T-helper 17 cell (primary cell): ENCODE measurements around the gene RNF25. TPM values are rescaled to one million over a fixed set of nuclear protein-coding genes. Genes with fewer than 3 reads are reported as not detected.

ENCODE experiments used
- ATAC-seq: fragments of 150-1000 bp; cut with Tn5 transposase; 2 replicates; pipeline ENCODE4 v1.10.0; 2021; ENCODE audit warnings: mild to moderate bottlenecking, moderate library complexity
- DNase-seq, 3 donors: peaks; one replicate each; pipeline versions ENCODE4 v3.0.0 to v3.0.0-alpha.2; 2020 to 2021
- H3K9me3 ChIP-seq: one replicate; pipeline ENCODE4 v1.7.0; 2013; ENCODE audit warnings: low read length, mild to moderate bottlenecking; ENCODE audit not compliant: control insufficient read depth, poor library complexity, severe bottlenecking
- H3K27ac Mint-ChIP-seq: one replicate; pipeline ENCODE4 v1.8.0; 2022; ENCODE audit warnings: mild to moderate bottlenecking, moderate library complexity, mixed read lengths
- H3K27me3 Mint-ChIP-seq: one replicate; pipeline ENCODE4 v1.8.0; 2022; ENCODE audit warnings: mixed read lengths
- H3K36me3 Mint-ChIP-seq: one replicate; pipeline ENCODE4 v1.8.0; 2022; ENCODE audit warnings: low read depth, mixed read lengths
- H3K4me1 Mint-ChIP-seq: one replicate; pipeline ENCODE4 v1.8.0; 2022; ENCODE audit warnings: mild to moderate bottlenecking, mixed read lengths
- H3K4me3 Mint-ChIP-seq: one replicate; pipeline ENCODE4 v1.8.0; 2022; ENCODE audit warnings: mild to moderate bottlenecking, moderate library complexity, mixed read lengths
- total RNA-seq, 4 donors: library from RNA in 2 of 4; stranded (reverse) in 2 of 4; gene quantifications; one replicate each; pipeline ENCODE4 v1.2.3 and lab custom pipeline; 2022 to 2026

The RNF25 gene
- total RNA-seq, 2 donors from 2014 or later: 13.4 to 18.3 TPM

GRCh38 chr2:218659988-218660358 is 11.8 kb downstream of the RNF25 start:
- Mint-ChIP-seq H3K4me3 (peak overlapping the region; percentile 98), H3K27me3 (no peaks in the 10 kb centered on the region), H3K4me1 (peaks cover 35% of the 10 kb centered on the region), H3K27ac (peak overlapping the region; percentile 97), H3K36me3 (peaks cover 4% of the 10 kb centered on the region)
- ATAC-seq: no peak
- H3K9me3 ChIP-seq: no peaks in the 10 kb centered on the region
- no peak for DNase-seq

GRCh38 chr2:218659258-218659987 is 12.4 kb downstream of the RNF25 start, which contains the start of the genes BCS1L and ZNF142:
Gene BCS1L, plus strand, starts transcription at chr2:218659683. Its CDS starts 1,305 bp downstream, at chr2:218660988.
Gene ZNF142, minus strand, starts transcription at chr2:218659623. Its CDS starts 3,194 bp downstream, at chr2:218656429.
- Mint-ChIP-seq H3K4me1 (peaks cover 35% of the 10 kb centered on the region), H3K36me3 (peaks cover 2% of the 10 kb centered on the region), H3K4me3 (peak within 1 kb of the TSS; percentile 98), H3K27me3 (no peaks in the 10 kb centered on the region), H3K27ac (peak within 1 kb of the TSS; percentile 97)
- peak; percentile 98 for ATAC-seq
- peak; percentile 81 to 91 (median 83) for DNase-seq
- no peaks in the 10 kb centered on the region for H3K9me3 ChIP-seq

GRCh38 chr2:218658671-218659257 is 13.0 kb downstream of the RNF25 start:
- H3K36me3 Mint-ChIP-seq: peaks cover 2% of the 10 kb centered on the region

GRCh38 chr2:218655751-218656150 is 16.1 kb downstream of the RNF25 start:
- no peak overlapping the region for H3K27ac Mint-ChIP-seq
- peaks cover 33% of the 10 kb centered on the region for H3K4me1 Mint-ChIP-seq
- DNase-seq (no peak), ATAC-seq (no peak)
- H3K27me3 Mint-ChIP-seq: no peaks in the 10 kb centered on the region
- H3K9me3 ChIP-seq: no peaks in the 10 kb centered on the region
- H3K36me3 Mint-ChIP-seq: peaks cover 2% of the 10 kb centered on the region
- no peak overlapping the region for H3K4me3 Mint-ChIP-seq

More at GRCh38 chr2:218658671-218659257, 13.0 kb downstream of the RNF25 start:
- ATAC-seq: peak; percentile 32
- H3K9me3 ChIP-seq: no peaks in the 10 kb centered on the region
- H3K27ac Mint-ChIP-seq: peak overlapping the region; percentile 97
- no peak for DNase-seq
- H3K4me1 Mint-ChIP-seq: peaks cover 35% of the 10 kb centered on the region
- no peaks in the 10 kb centered on the region for H3K27me3 Mint-ChIP-seq
- peak overlapping the region; percentile 98 for H3K4me3 Mint-ChIP-seq

GRCh38 chr2:218648787-218649100 is 23.1 kb downstream of the RNF25 start:
- H3K4me3 Mint-ChIP-seq: no peak overlapping the region
- H3K27ac Mint-ChIP-seq: no peak overlapping the region
- no peak for DNase-seq
- no peaks in the 10 kb centered on the region for H3K27me3 Mint-ChIP-seq
- peaks cover 8% of the 10 kb centered on the region for H3K4me1 Mint-ChIP-seq
- peak; percentile 31 for ATAC-seq
- H3K36me3 Mint-ChIP-seq: peaks cover 5% of the 10 kb centered on the region
- H3K9me3 ChIP-seq: no peaks in the 10 kb centered on the region

- H3K9me3 ChIP-seq: no peaks in the 10 kb centered on the region
- no peak overlapping the region for H3K27ac Mint-ChIP-seq
- H3K36me3 Mint-ChIP-seq: peaks cover 5% of the 10 kb centered on the region
- DNase-seq (peak in 1 of 3 donors; percentile 42), ATAC-seq (peak; percentile 90)
- no peaks in the 10 kb centered on the region for H3K27me3 Mint-ChIP-seq
- peaks cover 8% of the 10 kb centered on the region for H3K4me1 Mint-ChIP-seq
- H3K4me3 Mint-ChIP-seq: no peak overlapping the region
Observed at GRCh38 chr2:218648088-218648786, 23.6 kb downstream of the RNF25 start.

GRCh38 chr2:218645126-218645525 is 26.7 kb downstream of the RNF25 start:
- H3K9me3 ChIP-seq: no peaks in the 10 kb centered on the region
- ATAC-seq (no peak), DNase-seq (no peak)
- Mint-ChIP-seq H3K27me3 (no peaks in the 10 kb centered on the region), H3K36me3 (peaks cover 3% of the 10 kb centered on the region), H3K27ac (no peak overlapping the region), H3K4me3 (no peak overlapping the region), H3K4me1 (peaks cover 10% of the 10 kb centered on the region)

GRCh38 chr2:218644721-218645120 is 27.1 kb downstream of the RNF25 start:
- no peak overlapping the region for H3K27ac Mint-ChIP-seq
- H3K4me3 Mint-ChIP-seq: no peak overlapping the region
- no peaks in the 10 kb centered on the region for H3K27me3 Mint-ChIP-seq
- peaks cover 3% of the 10 kb centered on the region for H3K36me3 Mint-ChIP-seq
- no peak for ATAC-seq
- H3K9me3 ChIP-seq: no peaks in the 10 kb centered on the region
- peaks cover 10% of the 10 kb centered on the region for H3K4me1 Mint-ChIP-seq
- DNase-seq: no peak

- no peak for DNase-seq
- H3K4me3 Mint-ChIP-seq: no peak overlapping the region
- H3K9me3 ChIP-seq: no peaks in the 10 kb centered on the region
- H3K27ac Mint-ChIP-seq: no peak overlapping the region
- H3K27me3 Mint-ChIP-seq: no peaks in the 10 kb centered on the region
- ATAC-seq: no peak
- peaks cover 10% of the 10 kb centered on the region for H3K4me1 Mint-ChIP-seq
- peaks cover 3% of the 10 kb centered on the region for H3K36me3 Mint-ChIP-seq
Observed at GRCh38 chr2:218643751-218644310, 28.0 kb downstream of the RNF25 start.

GRCh38 chr2:218642786-218643185 is 29.0 kb downstream of the RNF25 start:
- H3K36me3 Mint-ChIP-seq: peaks cover under 1% of the 10 kb centered on the region
- H3K4me3 Mint-ChIP-seq: no peak overlapping the region
- DNase-seq (no peak), ATAC-seq (no peak)
- H3K9me3 ChIP-seq: no peaks in the 10 kb centered on the region
- no peak overlapping the region for H3K27ac Mint-ChIP-seq
- H3K27me3 Mint-ChIP-seq: no peaks in the 10 kb centered on the region
- H3K4me1 Mint-ChIP-seq: peaks cover 6% of the 10 kb centered on the region

GRCh38 chr2:218642121-218642656 is 29.6 kb downstream of the RNF25 start:
- DNase-seq: no peak
- Mint-ChIP-seq H3K27me3 (no peaks in the 10 kb centered on the region), H3K4me1 (peaks cover 9% of the 10 kb centered on the region), H3K27ac (no peak overlapping the region), H3K36me3 (peaks cover 6% of the 10 kb centered on the region), H3K4me3 (no peak overlapping the region)
- no peak for ATAC-seq
- H3K9me3 ChIP-seq: no peaks in the 10 kb centered on the region

- H3K27ac Mint-ChIP-seq: no peak overlapping the region
- DNase-seq (no peak), ATAC-seq (no peak)
- peaks cover 16% of the 10 kb centered on the region for H3K36me3 Mint-ChIP-seq
- H3K4me1 Mint-ChIP-seq: peaks cover 15% of the 10 kb centered on the region
- no peaks in the 10 kb centered on the region for H3K9me3 ChIP-seq
- H3K4me3 Mint-ChIP-seq: no peak overlapping the region
- no peaks in the 10 kb centered on the region for H3K27me3 Mint-ChIP-seq
Observed at GRCh38 chr2:218638372-218638771, 33.4 kb downstream of the RNF25 start.

GRCh38 chr2:218635719-218636118 is 36.1 kb downstream of the RNF25 start:
- peaks cover 16% of the 10 kb centered on the region for H3K36me3 Mint-ChIP-seq
- H3K27me3 Mint-ChIP-seq: no peaks in the 10 kb centered on the region
- H3K27ac Mint-ChIP-seq: no peak overlapping the region
- peaks cover 13% of the 10 kb centered on the region for H3K4me1 Mint-ChIP-seq
- no peaks in the 10 kb centered on the region for H3K9me3 ChIP-seq
- no peak for ATAC-seq
- H3K4me3 Mint-ChIP-seq: no peak overlapping the region
- no peak for DNase-seq
